Bronchial epithelial cell (primary cell): ENCODE data around the gene SCFD1. TPM values are rescaled to one million over a fixed set of nuclear protein-coding genes. Genes with fewer than 3 reads are reported as not detected.
"Not testable (repeated sequence)": the region's sequence is repeated elsewhere in the genome, so short reads cannot be mapped to it uniquely, and the experiment has no call there.

ENCODE experiments used
- DNase-seq: peaks from one replicate; pipeline ENCODE4 v3.0.0-alpha.2; 2010; ENCODE audit warnings: low read depth
- FAIRE-seq: peaks from 2 replicates; lab custom pipeline; 2011; peaks lifted over from hg19 to GRCh38; lab: Jason Lieb, UNC
- H3K27me3 ChIP-seq: 2 replicates; pipeline ENCODE4 v1.5.1; 2011; ENCODE audit warnings: low read length; ENCODE audit not compliant: control insufficient read depth, insufficient read depth
- H3K36me3 ChIP-seq: 2 replicates; pipeline ENCODE4 v1.5.1; 2011; ENCODE audit warnings: low read length; ENCODE audit not compliant: control insufficient read depth, insufficient read depth
- H3K4me3 ChIP-seq: 2 replicates; pipeline ENCODE4 v1.5.1; 2011; ENCODE audit warnings: mild to moderate bottlenecking, low read depth, low read length, control low read depth
- total RNA-seq: library from RNA; depleted of rRNA; stranded (reverse); fragments of >200 nt; gene quantifications from 2 replicates; pipeline ENCODE4 v1.2.1, GENCODE V29; 2014
- TF ChIP-seq, protein P1 (sequence below): IDR thresholded peaks from 2 replicates; pipeline ENCODE4 v1.5.1; 2011; ENCODE audit warnings: mild to moderate bottlenecking, moderate library complexity, low read length, control low read depth, inconsistent platforms; ENCODE audit not compliant: insufficient read depth, severe bottlenecking

The SCFD1 gene
- total RNA-seq, 1 donor from 2014 or later = 101 TPM

DNA sequence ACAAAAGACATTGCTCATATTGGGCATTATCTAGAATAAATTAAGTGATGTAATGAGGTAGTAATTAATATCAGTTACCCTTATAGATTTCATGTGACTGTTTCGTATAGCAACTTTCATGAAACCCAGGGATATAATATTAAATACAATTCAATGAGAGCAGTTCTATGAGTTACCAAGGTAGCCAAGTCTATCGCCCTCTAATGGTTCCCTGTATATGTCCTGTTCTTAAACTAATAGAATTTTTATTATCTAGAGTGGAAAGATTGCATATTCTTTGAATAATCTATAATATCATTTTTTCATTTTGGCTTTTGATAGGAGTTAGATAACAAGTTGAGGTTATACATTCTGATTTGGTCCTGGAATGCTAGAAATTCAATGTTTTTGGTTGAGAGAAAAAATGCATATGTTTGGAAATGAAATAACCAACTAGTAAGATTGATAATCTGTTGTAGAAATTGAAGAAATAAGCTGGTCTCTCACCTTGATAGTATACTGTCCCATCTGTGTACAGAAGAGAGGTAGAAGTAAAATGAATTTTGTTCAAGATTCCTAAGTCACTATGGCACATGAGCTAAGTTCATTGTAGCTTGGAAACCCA is 59.7 kb downstream of the SCFD1 start:
- no peak overlapping the region for H3K4me3 ChIP-seq
- DNase-seq (peak; percentile 35), FAIRE-seq (no peak)
- TF ChIP-seq, protein P1, sequence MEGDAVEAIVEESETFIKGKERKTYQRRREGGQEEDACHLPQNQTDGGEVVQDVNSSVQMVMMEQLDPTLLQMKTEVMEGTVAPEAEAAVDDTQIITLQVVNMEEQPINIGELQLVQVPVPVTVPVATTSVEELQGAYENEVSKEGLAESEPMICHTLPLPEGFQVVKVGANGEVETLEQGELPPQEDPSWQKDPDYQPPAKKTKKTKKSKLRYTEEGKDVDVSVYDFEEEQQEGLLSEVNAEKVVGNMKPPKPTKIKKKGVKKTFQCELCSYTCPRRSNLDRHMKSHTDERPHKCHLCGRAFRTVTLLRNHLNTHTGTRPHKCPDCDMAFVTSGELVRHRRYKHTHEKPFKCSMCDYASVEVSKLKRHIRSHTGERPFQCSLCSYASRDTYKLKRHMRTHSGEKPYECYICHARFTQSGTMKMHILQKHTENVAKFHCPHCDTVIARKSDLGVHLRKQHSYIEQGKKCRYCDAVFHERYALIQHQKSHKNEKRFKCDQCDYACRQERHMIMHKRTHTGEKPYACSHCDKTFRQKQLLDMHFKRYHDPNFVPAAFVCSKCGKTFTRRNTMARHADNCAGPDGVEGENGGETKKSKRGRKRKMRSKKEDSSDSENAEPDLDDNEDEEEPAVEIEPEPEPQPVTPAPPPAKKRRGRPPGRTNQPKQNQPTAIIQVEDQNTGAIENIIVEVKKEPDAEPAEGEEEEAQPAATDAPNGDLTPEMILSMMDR = peak; percentile 36
- no peaks in the 10 kb centered on the region for H3K27me3 ChIP-seq
- H3K36me3 ChIP-seq = peaks cover 2% of the 10 kb centered on the region

DNA sequence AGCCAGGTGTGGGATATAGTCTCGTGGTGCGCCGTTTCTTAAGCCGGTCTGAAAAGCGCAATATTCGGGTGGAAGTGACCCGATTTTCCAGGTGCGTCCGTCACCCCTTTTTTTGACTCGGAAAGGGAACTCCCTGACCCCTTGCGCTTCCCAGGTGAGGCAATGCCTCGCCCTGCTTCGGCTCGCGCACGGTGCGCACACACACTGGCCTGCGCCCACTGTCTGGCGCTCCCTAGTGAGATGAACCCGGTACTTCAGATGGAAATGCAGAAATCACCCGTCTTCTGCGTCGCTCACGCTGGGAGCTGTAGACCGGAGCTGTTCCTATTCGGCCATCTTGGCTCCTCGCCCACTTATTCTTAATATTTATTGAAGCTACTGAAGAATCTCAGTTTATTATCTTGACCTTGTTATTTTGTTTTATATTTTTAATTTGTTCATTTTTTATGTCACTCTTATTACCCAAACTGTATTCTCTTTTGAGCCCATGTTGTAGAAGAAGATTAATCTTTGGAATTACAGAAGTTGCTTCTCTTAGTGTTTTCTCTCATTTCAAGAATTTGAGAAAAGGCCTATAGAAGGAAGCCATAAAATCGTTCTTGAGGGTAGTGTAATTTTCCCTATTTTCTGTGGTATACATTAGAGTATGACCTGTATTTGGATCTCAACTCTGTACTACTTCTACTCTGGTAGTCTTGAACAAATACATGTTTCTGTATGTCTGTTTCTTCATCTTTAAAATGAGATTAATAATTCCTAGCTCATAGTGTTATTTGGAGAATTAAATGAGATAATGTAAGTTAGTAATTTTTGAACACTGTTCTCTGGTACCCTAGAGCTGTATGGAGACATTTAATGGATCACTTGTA is 68.6 kb downstream of the SCFD1 start:
- not testable (repeated sequence) for H3K36me3 ChIP-seq, FAIRE-seq, H3K27me3 ChIP-seq
- TF ChIP-seq, protein P1 = peak; percentile 29
- peak; percentile 38 for DNase-seq
- H3K4me3 ChIP-seq = peak overlapping the region; percentile 34

DNA sequence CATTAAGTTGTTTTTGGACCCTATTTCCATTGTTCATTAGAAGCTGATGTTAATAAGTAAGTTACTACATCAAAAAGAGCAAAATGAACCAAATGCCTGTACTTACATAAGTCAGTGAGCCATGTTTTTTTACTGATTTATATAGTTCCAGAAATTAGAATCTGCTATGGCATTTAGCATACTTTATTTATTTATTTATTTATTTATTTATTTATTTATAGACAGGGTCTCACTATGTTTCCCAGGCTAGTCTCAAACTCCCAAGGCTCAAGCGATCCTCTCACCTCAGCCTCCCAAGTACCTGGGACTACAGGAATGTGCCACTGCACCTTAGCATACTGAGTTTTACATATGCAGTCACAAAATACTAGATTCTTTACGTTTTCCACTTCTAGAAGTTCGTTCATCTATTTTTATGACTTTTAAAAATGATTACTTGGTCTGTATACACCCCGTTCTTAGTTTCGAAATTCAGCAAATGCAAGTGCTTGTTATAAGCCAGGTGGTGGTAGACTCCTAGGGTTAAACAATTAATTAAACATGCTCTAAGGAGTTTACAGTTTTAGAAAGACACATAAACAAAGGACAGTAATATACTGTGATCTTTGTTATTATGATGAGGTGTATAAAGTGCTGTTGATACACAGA is 69.8 kb downstream of the SCFD1 start:
- DNase-seq = no peak
- no peak overlapping the region for H3K4me3 ChIP-seq
- peaks cover 4% of the 10 kb centered on the region for H3K36me3 ChIP-seq
- H3K27me3 ChIP-seq = no peaks in the 10 kb centered on the region
- no peak for FAIRE-seq
- TF ChIP-seq, protein P1 = no peak

DNA sequence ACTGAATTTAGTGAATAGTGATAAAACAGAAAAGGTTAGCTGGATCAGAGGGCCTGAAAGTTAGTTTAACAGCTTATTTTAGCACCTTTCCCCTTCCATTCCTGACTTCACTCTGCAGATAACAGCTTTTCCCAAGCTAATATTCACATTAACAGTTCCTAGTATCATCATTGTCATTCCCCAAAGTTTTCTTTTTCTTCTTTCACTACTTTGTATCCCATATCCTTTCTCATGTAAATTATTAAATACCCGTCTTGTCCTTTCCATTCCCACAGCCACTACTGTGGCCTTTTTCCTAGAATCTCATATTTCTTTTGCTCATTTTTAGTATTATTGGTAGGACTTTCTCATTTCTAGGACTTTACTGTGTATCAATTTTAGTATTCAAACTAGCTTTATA is 70.5 kb downstream of the SCFD1 start:
- H3K27me3 ChIP-seq = no peaks in the 10 kb centered on the region
- FAIRE-seq (no peak), DNase-seq (no peak)
- peaks cover 4% of the 10 kb centered on the region for H3K36me3 ChIP-seq
- H3K4me3 ChIP-seq = no peak overlapping the region
- TF ChIP-seq, protein P1 = no peak

DNA sequence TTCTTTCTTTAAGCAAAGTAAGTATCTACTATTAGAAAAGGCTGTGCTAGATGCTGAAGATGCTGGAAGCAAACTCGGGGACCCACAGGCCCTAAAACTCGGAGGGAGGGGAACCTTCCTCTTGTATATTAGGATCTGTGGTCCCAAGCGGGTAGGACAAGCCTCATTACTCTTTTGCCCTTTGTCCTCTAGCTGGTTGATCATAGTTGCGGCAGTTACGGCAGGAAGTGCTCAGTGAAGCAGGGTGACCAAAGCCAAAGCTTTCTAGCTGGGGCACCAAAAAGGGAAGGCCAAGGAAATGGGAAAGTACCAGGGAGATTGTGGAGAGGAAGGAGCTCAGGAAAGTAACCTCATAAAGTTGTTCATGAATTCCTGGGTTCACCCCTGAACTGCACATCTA is 76.3 kb downstream of the SCFD1 start:
- TF ChIP-seq, protein P1 = no peak
- no peaks in the 10 kb centered on the region for H3K27me3 ChIP-seq
- no peak overlapping the region for H3K4me3 ChIP-seq
- FAIRE-seq (no peak), DNase-seq (no peak)
- H3K36me3 ChIP-seq = peaks cover 4% of the 10 kb centered on the region
